ENCODE measurements around the gene EMP1.

DNA sequence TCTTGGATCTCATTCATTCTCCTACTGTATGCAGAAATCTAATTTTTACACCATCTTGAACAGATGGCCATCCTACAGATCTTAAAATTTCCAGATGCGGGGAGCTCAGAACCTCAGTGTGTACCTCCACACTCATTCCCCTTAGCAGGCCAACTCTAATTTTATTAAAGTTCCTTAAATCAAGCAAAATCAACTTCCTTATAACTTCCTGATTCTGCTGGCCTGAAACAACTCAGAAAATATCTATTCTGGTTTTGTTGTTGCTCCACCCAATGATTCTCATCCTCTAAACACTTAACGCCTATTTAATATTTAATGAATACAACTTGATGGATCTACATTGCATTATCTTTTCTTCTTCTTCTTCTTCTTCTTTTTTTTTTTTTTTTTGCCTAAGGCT lies 3.1 kb downstream of the EMP1 start:
- TF ChIP-seq JUNB (IDR thresholded peaks at IDR 0.05; ENCODE audit: unreplicated experiment) (no peak), CREB1 (CRISPR knock-in tag; IDR thresholded peaks at IDR 0.05; ENCODE audit: low read depth) (no peak), EZH2phosphoT487 (IDR thresholded peaks at IDR 0.05; ENCODE audit: unreplicated experiment) (no peak), POLR2AphosphoS5 (IDR thresholded peaks at IDR 0.05; ENCODE audit: low read depth) (no peak), EZH2 (IDR thresholded peaks at IDR 0.05; ENCODE audit: low read depth, unreplicated experiment) (no peak), STAT1 (IDR thresholded peaks at IDR 0.05; ENCODE audit: unreplicated experiment) (no peak), ZNF114 (CRISPR knock-in tag; IDR thresholded peaks at IDR 0.05) (no peak)
- TF ChIP-seq, protein P1, sequence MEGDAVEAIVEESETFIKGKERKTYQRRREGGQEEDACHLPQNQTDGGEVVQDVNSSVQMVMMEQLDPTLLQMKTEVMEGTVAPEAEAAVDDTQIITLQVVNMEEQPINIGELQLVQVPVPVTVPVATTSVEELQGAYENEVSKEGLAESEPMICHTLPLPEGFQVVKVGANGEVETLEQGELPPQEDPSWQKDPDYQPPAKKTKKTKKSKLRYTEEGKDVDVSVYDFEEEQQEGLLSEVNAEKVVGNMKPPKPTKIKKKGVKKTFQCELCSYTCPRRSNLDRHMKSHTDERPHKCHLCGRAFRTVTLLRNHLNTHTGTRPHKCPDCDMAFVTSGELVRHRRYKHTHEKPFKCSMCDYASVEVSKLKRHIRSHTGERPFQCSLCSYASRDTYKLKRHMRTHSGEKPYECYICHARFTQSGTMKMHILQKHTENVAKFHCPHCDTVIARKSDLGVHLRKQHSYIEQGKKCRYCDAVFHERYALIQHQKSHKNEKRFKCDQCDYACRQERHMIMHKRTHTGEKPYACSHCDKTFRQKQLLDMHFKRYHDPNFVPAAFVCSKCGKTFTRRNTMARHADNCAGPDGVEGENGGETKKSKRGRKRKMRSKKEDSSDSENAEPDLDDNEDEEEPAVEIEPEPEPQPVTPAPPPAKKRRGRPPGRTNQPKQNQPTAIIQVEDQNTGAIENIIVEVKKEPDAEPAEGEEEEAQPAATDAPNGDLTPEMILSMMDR (conservative IDR thresholded peaks at IDR 0.05; ENCODE audit: low read depth in 2 of 2) = no peak
- TF ChIP-seq, protein P2, sequence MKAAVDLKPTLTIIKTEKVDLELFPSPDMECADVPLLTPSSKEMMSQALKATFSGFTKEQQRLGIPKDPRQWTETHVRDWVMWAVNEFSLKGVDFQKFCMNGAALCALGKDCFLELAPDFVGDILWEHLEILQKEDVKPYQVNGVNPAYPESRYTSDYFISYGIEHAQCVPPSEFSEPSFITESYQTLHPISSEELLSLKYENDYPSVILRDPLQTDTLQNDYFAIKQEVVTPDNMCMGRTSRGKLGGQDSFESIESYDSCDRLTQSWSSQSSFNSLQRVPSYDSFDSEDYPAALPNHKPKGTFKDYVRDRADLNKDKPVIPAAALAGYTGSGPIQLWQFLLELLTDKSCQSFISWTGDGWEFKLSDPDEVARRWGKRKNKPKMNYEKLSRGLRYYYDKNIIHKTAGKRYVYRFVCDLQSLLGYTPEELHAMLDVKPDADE (IDR thresholded peaks at IDR 0.05) = no peak
- TF ChIP-seq, protein P3, sequence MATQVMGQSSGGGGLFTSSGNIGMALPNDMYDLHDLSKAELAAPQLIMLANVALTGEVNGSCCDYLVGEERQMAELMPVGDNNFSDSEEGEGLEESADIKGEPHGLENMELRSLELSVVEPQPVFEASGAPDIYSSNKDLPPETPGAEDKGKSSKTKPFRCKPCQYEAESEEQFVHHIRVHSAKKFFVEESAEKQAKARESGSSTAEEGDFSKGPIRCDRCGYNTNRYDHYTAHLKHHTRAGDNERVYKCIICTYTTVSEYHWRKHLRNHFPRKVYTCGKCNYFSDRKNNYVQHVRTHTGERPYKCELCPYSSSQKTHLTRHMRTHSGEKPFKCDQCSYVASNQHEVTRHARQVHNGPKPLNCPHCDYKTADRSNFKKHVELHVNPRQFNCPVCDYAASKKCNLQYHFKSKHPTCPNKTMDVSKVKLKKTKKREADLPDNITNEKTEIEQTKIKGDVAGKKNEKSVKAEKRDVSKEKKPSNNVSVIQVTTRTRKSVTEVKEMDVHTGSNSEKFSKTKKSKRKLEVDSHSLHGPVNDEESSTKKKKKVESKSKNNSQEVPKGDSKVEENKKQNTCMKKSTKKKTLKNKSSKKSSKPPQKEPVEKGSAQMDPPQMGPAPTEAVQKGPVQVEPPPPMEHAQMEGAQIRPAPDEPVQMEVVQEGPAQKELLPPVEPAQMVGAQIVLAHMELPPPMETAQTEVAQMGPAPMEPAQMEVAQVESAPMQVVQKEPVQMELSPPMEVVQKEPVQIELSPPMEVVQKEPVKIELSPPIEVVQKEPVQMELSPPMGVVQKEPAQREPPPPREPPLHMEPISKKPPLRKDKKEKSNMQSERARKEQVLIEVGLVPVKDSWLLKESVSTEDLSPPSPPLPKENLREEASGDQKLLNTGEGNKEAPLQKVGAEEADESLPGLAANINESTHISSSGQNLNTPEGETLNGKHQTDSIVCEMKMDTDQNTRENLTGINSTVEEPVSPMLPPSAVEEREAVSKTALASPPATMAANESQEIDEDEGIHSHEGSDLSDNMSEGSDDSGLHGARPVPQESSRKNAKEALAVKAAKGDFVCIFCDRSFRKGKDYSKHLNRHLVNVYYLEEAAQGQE (IDR thresholded peaks at IDR 0.05; ENCODE audit: unreplicated experiment) = no peak

Measured in GM23338 (cell line).